ENCODE measurements around the gene ASTE1.
"Not testable (repeated sequence)": the region's sequence is repeated elsewhere in the genome, so short reads cannot be mapped to it uniquely, and the experiment has no call there.

ASTE1 gene

DNA sequence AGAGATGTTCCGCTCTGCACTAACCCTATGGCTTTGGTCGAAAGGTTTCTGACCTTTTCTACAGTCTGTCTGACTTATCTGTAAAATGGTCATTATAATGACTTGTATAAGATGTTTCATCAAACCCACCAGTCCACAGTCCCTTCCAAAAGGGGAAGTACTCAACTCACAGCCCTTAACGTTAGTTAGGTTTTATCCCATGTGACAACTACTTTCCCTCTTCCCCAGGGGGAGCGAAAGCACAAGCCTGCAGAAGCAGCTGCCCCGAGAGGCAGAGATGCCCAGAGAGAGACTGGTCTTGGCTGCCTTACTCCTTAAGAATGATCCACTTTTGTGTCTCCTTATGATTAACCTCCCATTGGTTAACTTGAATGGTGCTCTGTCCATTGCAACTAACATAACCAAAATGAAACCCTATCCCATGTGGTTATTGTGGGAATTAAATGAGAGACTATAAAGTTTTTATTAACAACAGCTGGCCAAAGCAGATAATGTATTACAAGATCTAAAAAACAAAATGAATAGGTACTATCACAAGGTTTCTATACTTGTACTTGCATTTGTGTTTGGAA, 6.4 kb downstream of the ASTE1 start:
- in situ Hi-C loops (cut with MboI; ENCODE audit: low sequenced_read_pairs), result no loop called here

DNA sequence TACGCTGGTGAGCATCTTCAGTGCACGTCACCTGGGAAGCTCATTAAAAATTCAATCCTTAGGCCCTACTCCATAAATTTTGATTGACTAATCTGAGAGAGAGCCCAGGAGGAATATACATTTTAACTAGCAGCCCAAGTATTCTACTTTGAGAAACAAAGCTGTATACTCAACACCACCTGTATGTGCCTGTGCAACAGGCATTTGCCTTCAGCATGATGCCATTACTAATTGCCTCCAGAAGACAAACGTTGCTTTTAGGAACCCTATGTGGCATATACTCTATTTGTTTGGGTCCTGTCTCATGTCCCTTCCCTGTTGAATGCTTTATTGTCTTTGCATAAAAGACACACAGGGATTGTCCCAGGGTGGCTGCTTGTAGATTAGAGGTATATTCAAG, 7.7 kb downstream of the ASTE1 start:
- in situ Hi-C loops (cut with MboI; ENCODE audit: low sequenced_read_pairs), result no loop called here

DNA sequence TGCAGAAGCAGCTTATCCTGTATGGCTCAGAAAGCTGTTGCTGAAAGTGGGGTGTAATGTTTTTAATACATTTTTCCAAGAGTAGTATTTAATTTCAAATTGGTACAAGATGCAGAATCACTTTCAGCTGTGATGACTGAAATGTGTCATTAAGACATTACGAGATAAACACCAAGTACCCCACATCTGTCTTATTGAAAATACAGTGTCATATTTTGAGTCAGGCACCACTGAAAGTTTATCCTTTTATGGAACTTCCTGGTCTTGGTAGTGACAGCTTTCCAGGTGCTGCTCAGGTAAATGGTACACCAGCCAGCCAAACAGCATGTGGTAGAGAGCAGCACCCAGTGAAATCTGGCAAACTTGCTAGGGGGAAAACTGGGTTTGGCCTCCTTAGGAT, 16.9 kb downstream of the ASTE1 start:
- in situ Hi-C loops (cut with MboI; ENCODE audit: low sequenced_read_pairs), result no loop called here

DNA sequence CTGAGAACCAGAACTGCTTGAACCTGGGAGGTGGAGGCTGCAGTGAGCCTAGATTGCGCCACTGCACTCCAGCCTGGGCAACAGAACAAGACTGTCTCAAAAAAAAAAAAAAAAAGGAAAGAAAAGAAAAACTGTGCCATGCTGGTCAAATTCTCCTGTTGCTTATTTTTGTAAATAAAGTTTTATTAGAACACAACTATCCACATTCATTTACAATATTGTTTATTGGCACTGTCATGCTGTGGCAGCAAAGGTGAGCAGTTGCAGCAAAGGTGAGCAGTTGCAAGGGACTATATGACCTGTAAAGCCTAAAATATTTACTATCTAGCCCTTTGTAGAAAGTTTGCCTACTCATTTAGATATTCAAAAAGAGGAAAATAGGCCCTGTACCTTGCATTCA, 18.3 kb downstream of the ASTE1 start:
- in situ Hi-C loops (cut with MboI; ENCODE audit: low sequenced_read_pairs), result no loop called here

DNA sequence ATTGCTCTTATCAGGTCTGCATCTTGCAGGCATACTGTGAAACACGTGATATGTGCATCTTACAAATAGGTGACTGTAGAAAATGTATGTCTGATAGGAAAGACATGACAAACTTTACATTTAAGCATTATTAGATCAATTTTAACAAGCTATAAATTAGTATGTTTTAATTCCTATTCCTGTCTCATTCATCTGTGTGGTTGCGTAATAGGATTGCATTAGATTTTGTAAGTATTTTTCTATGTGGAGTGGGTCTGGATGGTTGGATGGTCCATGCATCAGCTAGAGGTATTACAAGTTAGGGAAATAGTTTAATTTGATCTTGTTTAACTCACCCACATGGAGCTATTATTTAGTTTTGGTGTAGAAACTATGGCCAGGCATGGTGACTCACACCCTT, 18.8 kb downstream of the ASTE1 start:
- in situ Hi-C loops (cut with MboI; ENCODE audit: low sequenced_read_pairs), result no loop called here

DNA sequence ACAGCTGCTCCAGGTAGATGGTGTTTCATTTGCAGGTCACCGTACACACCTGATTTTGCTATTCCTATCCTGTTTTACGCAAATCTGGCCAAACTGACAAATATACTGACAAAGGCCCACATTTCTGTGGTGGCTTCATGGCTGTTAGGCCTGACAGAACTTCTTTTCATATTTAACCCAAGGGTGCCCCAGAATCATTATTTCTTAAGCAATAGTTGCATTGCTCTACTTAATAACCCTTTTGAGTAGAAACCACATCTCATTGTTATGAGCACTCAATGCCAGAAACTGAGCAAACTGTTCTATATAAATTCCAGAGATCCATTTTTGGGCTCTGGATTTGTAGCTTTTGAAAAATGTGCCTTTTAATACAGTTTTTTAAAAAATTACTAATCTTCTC, 19.4 kb downstream of the ASTE1 start:
- in situ Hi-C loops (cut with MboI; ENCODE audit: low sequenced_read_pairs), result no loop called here

DNA sequence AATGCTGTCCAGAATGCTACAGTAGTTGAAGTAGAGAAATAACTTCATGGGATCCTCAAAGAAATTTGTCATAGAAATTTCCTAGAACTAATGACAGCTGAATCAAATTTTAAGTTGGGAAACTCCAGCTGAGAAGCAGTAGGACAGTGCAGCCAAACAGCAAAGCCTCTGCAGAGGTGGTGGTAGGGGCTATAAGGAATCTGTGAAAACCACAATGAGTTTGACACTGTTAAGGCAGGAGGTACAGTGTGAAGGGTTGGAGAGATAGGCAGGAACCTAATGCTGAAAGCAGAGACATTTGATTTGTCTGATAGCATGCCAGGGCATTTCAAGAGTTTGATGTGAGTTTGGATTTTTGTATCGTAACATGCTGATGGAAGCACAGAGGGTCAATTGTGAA, 22.0 kb downstream of the ASTE1 start:
- in situ Hi-C loops (cut with MboI; ENCODE audit: low sequenced_read_pairs), result no loop called here

DNA sequence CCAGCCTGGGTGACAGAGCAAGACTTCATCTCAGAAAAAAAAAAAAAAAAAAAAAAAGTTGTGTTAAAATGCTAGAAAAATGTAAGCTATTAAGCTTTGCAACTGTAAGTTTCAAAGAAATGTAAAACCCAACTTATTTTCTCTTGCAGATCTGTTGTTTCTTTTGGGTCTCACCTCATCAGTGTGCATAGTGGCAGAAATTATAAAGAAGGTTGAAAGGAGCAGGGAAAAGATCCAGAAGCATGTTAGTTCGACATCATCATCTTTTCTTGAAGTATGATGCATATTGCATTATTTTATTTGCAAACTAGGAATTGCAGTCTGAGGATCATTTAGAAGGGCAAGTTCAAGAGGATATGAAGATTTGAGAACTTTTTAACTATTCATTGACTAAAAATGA, 25.6 kb downstream of the ASTE1 start:
- in situ Hi-C loops (cut with MboI; ENCODE audit: low sequenced_read_pairs), result no loop called here

DNA sequence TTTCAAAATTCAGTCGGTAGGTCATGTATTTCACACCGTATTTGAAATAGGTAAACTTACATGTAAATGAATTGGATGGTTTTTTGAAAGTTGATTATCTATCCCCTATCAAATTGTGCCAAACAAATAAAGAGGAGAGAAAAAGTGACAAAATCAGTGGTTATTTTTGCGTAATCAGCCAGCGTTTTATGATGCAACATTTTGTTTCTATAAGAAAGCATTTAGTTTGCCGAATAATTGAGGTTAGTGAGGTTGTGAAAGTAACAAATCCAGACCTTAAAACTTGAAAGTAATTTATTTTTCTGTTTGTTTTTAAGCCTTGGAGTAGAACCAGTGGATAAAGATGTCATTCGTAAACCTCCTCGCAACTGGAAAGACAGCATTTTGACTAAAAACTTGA, 29.3 kb downstream of the ASTE1 start:
- in situ Hi-C loops (cut with MboI; ENCODE audit: low sequenced_read_pairs), result no loop called here

DNA sequence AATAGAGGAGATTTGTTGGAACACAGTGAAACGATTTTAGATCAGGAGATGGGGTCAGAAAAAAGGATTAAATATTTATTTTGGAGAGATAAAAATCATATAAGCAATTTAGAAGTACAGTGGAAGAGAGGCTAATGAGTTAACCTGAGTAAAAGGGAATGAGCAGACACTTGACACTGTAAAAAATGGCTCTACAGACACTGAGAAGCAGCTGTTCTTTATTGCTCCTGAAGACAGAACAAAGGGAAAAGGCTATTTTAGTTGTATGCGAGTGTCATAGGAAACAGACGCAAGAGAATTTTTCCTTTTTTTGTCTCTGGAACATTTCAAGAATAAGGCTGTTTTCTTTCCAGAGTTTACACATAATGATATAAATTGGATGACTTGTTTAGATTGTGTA, 34.3 kb downstream of the ASTE1 start:
- in situ Hi-C loops (cut with MboI; ENCODE audit: low sequenced_read_pairs), result no loop called here

DNA sequence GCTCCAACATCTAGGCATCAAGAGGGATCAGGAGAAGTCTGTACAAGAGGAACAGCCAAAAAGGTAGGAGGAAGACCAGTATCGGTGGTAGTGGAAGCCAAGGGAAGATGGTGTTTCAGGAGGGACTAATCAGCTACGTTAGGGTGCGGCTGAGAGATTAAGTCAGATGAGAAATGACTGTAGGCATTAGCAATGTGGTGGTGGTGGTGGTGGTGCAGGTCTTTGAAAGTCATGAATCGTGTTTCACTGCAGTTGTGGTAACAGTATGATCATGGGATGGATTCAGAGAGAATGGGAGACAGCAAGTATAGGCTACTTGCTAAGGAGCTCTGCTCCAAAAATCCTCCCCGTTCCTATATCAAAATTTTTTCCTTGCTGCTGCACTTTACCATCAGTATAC, 35.5 kb downstream of the ASTE1 start:
- in situ Hi-C loops (cut with MboI; ENCODE audit: low sequenced_read_pairs), result no loop called here

DNA sequence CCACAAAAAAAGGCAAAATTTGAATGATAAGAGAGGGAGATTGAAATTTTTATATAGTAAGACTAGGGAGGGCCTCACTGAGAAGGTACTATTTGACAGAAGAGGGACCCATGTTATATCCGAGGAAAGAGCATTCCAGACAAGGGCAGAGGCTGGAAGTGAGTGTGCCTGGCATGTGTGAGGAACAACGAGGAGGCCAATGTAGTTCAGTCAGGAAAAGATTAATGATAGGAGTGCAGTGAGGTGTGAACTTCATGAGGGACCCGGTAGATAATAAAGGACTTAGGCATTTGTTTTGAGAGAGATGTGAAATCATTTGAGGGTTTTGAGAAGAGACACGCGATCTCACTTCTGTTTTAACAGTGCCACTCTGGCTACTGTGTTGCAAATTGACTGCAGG, 36.3 kb downstream of the ASTE1 start:
- in situ Hi-C loops (cut with MboI; ENCODE audit: low sequenced_read_pairs), result no loop called here

DNA sequence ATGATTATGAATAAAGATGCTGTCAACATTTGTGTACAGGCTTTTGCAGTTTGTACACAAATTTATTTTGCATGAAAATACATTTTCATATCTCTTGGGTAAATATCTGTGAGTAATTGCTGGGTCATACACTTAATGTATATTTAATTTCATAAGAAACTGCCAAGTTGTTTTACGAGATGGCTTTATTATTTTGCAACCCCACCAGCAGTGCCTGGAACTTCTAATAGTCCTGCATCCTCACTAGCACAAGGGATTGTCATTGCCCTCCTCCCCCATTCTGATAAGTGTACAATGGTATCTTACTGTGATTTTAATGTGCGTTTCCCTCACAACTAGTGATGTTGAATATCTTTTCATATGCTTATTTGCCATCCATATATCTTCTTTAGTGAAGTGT, 45.2 kb downstream of the ASTE1 start:
- in situ Hi-C loops (cut with MboI; ENCODE audit: low sequenced_read_pairs), result no loop called here

DNA sequence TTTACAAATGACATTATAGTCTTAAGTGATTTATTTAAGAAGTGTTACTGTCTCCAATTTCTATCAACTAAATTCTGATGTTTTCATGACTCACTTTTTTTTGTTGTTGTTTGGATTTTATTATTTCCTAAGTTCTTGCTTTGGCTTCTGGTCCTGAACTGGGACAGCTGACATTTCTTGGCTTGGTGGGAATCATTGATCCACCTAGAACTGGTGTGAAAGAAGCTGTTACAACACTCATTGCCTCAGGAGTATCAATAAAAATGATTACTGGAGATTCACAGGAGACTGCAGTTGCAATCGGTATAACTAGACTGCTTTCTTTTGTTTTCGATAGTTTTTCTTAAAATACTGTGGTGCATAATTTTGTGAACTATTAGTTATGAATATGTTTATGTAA, 47.5 kb downstream of the ASTE1 start:
- in situ Hi-C loops (cut with MboI; ENCODE audit: low sequenced_read_pairs), result no loop called here

DNA sequence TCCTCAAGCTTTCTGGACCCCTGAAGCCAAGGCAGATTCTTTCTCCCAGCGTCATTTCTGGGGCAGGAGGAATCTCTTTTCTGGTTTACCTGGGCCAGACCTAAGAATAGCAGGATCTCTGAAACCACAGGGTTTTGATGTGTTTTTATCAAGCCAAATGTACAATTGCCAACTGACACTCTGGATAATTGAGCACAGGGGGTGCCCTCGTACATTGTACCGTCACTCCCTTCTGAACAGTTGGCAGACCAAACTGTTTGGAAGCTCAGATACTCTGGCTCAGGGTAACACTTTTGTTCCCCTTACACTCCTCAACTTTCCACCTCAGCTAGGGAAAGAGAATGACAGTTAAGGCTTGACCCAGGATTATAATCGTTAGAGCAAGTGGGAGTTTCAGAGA, 49.9 kb downstream of the ASTE1 start:
- in situ Hi-C loops (cut with MboI; ENCODE audit: low sequenced_read_pairs), result no loop called here

DNA sequence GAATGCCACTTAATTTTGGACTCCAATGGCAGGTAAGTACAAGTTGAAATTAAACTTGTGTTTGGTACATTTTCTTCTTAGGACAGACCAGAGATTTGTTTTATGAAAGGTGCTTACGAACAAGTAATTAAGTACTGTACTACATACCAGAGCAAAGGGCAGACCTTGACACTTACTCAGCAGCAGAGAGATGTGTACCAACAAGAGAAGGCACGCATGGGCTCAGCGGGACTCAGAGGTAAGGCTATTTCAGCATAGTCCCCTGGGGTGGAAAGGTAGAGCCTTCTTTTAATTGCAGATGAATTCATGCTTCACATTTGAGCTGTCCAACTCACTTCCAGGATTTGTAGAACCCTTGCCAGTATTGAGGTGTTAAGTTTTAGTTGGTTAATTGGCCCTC, 51.4 kb downstream of the ASTE1 start:
- in situ Hi-C loops (cut with MboI; ENCODE audit: low sequenced_read_pairs), result no loop called here

DNA sequence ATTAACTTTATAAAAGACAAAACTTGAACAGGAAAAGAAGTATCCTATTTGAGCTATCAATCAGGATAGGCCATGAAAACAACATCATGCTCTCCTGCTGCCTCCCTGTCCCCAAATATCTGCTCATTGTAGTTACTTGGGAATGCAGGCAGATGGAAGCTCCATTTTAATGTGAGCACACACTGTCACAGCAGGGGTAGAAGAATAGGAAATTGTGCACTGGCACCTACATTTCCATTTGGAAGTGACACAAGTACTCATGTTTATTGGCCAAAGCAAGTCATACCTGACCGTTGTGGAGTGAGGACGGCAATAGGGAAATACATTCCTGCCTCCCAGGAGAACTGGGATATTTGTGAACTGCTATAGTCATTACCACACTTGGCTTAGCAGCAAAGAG, 52.4 kb downstream of the ASTE1 start:
- in situ Hi-C loops (cut with MboI; ENCODE audit: low sequenced_read_pairs), result no loop called here

DNA sequence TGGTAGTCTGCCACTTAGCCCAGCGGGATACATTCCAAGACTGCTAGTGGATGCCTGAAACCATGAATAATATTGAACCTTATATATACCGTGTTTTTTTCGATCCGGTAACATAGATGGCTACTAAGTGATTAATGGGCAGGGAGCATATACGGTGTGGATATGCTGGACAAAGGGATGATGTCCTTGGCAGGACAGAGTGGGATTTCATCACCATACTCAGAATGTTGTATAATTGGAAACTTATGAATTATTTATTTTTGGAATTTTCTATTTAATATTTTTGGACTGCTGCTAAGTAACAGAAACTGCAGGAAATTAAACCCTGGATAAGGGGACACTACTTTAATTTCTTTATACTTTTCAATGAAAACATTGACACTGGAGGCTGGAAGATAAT, 53.2 kb downstream of the ASTE1 start:
- in situ Hi-C loops (cut with MboI; ENCODE audit: low sequenced_read_pairs), result no loop called here

DNA sequence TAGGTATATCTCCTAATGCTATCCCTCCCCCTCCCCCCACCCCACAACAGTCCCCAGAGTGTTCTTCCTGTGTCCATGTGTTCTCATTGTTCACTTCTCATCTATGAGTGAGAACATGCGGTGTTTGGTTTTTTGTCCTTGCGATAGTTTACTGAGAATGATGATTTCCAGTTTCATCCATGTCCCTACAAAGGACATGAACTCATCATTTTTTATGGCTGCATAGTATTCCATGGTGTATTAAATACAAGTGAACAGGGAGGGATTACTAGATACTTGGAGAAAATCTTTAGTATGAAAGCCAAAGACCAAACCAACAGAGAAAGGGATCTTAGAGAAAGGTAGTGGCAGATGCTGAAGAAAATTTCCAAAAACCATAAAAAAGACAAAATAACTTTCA, 54.0 kb downstream of the ASTE1 start:
- in situ Hi-C loops (cut with MboI; ENCODE audit: low sequenced_read_pairs), result not testable (repeated sequence)

DNA sequence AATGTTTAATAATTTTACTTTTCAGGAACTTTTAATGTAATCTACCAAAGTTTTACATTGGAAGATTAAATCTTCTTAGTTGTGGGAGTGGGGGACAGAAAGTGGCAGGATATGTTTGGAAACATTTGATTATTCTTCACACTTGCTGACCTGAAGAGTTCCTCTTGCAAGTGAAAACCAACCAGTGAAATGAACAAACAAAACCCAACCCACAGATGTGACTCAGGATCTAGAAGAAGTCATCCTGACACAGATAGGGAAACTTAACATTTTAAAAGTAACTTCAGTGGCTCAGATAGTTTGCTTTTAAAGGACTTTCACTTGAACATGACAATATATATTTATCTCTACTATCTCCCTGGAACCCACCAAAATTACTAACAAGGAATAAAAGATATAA, 55.4 kb downstream of the ASTE1 start:
- in situ Hi-C loops (cut with MboI; ENCODE audit: low sequenced_read_pairs), result no loop called here

DNA sequence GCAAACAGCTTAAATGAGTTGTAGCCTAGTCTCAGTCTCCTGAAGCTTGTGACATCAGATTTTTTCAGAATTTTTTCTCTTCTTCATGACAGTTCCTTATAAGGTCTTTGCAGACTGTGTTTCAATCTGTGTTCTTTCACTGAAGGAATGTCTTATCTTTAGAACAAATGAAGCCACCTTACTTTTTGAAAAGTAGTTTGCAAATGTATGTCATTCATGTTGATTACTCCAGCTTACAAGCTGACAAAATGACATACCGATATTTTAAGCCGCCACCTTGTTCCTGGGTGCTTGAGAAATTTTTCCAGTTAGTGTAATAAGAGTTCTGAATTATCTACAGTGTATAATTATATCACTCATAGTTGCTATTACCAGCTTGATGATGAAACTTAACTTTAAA, 57.0 kb downstream of the ASTE1 start:
- in situ Hi-C loops (cut with MboI; ENCODE audit: low sequenced_read_pairs), result no loop called here

DNA sequence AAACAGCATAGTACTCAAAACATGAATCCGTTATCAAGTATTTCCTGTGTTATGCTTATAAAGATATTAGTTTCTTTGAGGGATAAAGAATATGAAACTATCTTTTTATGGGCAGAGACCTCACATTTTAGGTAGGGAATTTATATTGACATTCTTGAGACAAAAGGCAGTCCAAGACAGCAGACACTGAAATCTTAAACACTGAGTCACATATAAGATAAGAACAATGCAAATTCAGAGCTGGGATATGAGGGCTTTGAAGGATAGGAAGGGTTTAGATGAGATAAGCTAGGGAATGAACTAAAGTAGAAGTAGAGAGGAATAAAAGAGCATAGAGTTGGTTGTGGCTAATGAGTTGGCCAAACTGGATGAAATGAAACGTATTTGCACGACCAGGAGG, 58.4 kb downstream of the ASTE1 start:
- in situ Hi-C loops (cut with MboI; ENCODE audit: low sequenced_read_pairs), result no loop called here

DNA sequence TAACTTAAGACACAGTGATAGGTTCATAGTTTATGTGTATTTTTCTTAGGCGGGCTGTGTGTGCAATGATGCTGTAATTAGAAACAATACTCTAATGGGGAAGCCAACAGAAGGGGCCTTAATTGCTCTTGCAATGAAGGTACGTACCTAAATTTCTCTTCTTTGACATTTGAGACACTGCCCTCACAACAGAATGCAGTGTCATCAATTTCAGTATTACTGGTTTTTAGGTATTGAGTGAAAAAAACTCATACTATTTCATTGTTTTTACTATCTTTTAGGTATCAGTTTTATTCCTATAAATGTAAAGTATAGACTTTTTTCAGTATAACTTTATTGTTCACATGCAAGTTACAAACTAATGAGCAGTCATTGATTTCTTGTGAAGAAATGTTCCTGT, 59.3 kb downstream of the ASTE1 start:
- in situ Hi-C loops (cut with MboI; ENCODE audit: low sequenced_read_pairs), result no loop called here

DNA sequence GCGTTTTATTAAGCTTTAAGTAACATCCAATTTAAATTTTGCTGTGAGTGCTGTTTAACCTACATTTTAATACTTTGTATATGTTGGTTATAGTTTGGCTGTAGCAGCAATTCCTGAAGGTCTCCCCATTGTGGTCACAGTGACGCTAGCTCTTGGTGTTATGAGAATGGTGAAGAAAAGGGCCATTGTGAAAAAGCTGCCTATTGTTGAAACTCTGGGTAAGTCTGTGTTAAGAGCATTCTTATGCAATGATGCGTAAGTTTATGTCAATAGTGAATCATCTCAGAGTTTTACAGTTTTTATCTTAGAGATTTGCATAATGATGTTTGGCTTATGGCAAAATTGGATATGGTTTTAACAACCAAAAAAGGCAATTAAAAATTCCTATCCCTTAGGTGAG, 62.7 kb downstream of the ASTE1 start:
- in situ Hi-C loops (cut with MboI; ENCODE audit: low sequenced_read_pairs), result no loop called here
